GM23248 (cell line): ENCODE results near the gene PRRT2.

Experiments
- EZH2 ChIP-seq: fragments of 200-600 bp; sonication (generic); IDR thresholded peaks from 2 replicates; pipeline ENCODE4 v1.6.1; 2018; ENCODE audit warnings: antibody characterized with exemption, mild to moderate bottlenecking; ENCODE audit not compliant: insufficient read depth, poor library complexity, severe bottlenecking
- EZH2phosphoT487 ChIP-seq: fragments of 200-600 bp; sonication (generic); IDR thresholded peaks from 2 replicates; pipeline ENCODE4 v1.6.1; 2018; ENCODE audit warnings: antibody characterized with exemption, moderate library complexity, mild to moderate bottlenecking, low read depth; ENCODE audit not compliant: insufficient read depth

DNA sequence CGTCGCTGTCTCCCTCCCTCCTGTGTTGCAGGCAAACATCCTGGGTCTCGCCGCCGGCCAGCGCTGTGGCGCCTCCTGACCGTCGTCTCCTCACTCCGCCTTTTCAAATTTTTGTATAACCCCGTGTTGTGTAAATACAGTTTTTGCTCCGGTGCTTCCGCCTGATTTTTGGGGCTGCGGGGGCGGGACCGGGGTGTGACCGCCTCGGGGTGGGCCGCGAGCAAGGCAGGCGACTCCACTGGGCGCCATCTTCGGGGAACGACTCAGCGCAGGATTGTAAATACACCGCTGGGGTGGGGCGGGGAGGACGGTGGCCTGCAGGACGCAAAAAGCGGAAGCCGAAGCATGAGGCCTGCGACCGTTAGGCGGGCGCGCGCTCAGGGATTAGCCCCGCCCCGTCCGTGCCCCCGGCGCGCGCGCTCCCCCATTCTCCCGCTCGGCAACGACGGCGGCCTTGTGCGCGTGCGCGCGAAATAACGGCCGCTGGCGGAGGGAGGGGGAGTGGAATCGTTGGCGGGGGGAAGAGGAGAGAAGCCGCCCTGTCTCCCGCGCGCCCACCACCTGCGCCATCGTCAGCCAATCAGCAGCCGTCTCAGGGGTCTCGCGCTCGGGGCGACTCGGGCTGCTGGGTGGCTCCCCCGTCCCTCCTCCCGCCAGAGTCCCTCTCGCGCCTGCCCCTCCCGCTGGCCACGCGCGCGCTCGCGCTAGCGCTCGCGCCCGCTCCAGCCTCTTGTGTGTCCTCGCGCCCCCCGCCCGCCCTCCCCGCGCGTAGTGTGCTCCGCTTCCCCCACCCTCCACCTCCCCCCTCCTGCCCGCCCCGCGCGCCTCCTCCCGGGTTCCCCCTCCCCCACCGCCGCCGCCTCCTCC lies 6.5 kb upstream of the PRRT2 start:
- TF ChIP-seq EZH2 (no peak), EZH2phosphoT487 (no peak)
